ENCODE results near the gene TIMD4. TPM values are rescaled to one million over a fixed set of nuclear protein-coding genes. Genes with fewer than 3 reads are reported as not detected.

TIMD4 gene
- total RNA-seq, 1 donor from 2014 or later: not detected

Other genes starting within 250 kb of the TIMD4 start
- gene PPP1R2B, start 112.9 kb downstream of the TIMD4 start, total RNA-seq: not detected in 2 replicates
- gene HAVCR1, start 95.9 kb upstream of the TIMD4 start, total RNA-seq: 0.15 TPM in 1 of 2 replicates, not detected in the other
- gene HAVCR2, start 145.8 kb upstream of the TIMD4 start, total RNA-seq: not detected in 2 replicates
- 7.2 and 9.7 TPM in 2 replicates for gene MED7, start 179.6 kb upstream of the TIMD4 start, total RNA-seq
- gene GARIN3, start 203.0 kb upstream of the TIMD4 start, total RNA-seq: not detected in 2 replicates
- not detected in 2 replicates for gene ITK, start 217.6 kb upstream of the TIMD4 start, total RNA-seq